ENCODE measurements around the gene FABP7.

The FABP7 gene

GRCh38 chr6:122760330-122760729 lies 19.2 kb upstream of the FABP7 start:
- DNase-seq = no peak

DNA sequence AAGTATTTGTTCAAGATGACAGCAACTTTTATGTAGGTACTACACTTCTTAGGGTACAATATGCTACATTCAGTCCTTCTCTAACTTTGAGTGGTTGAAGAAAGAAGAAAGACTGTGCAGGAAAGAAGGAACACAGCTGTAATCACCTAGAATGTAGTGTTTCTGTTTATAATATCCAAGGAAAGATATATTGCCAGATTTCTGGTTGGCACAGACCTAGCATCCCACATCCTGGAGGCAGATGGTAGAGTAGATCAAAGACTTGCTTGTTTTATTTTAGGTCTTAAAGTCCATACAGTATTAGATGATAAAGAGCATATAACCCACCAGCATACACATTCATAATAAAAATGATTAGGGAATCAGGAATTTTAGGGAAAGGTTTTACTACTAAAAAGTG lies 13.3 kb upstream of the FABP7 start:
- DNase-seq = no peak

DNA sequence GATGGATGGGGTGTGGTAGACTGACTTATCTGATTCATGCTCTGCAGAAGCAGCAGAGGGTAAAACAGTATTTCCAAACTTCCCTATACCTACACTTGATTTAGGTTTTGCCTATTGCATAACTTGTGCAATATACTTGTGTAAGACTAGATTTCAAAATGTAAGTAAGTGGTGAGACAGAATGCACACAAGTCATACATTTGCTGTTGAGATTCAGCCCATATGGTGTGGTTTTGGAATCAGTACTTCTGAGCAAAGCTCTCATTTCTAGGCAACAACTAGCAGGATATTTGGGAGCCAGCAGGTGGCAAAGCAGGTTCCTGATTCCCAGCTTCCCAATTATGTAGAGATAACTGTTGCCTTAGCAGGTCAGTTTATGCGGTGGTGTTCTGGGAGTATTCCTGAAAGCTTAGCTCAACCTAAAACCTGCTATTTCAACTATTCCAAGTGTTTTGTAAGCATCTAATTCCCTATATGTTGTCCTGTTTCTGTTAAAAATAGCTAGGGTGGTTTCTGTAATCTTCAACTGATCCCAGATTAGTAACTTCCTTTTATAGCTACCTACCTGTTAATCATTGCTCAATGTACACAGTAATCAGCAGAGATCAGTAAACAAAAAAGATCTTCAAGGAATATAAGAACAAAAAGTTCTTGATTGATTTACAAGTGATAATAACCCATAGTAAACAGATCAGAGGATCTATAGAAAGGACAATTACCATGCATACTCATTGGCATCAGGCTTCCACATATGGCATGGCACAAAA lies 8.5 kb upstream of the FABP7 start:
- DNase-seq = no peak

DNA sequence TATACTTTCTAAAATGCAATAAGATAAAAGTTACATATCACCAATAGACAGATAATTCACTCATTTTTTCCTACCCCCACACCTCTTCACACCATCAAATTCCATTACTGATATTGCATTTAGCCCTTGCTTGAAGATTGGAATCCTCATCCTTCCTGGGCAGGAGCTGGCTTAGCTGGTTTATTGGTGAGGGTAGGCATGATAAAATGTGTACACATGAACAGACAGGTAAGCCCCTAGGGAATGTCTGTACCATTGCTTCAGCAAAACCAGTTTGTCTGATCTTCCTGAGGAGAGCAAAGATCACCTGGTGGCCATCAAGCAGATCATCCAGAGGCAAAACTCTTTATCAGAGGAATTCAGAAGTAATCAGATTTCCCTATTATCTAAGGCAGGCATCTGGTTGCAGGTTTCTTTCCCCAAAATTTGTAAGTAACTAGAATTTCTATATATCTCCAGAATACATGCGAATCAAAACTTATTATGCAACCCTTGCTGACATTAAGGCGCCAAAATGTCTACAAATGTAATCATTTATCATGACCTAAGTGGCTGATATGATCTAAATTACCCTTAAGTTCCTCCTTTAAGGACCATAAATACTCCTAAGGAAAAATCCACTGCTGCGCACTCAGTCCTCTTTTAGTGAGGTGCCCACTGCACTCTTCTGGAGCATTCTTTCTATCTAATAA lies 6.6 kb upstream of the FABP7 start:
- DNase-seq = no peak

- no peak for DNase-seq
Observed at GRCh38 chr6:122775975-122776374, 3.5 kb upstream of the FABP7 start.

GRCh38 chr6:122778302-122778701 lies 1.2 kb upstream of the FABP7 start:
- DNase-seq = no peak

- no peak for DNase-seq
Observed at GRCh38 chr6:122778985-122779661, 393 bp upstream of the FABP7 start.

DNA sequence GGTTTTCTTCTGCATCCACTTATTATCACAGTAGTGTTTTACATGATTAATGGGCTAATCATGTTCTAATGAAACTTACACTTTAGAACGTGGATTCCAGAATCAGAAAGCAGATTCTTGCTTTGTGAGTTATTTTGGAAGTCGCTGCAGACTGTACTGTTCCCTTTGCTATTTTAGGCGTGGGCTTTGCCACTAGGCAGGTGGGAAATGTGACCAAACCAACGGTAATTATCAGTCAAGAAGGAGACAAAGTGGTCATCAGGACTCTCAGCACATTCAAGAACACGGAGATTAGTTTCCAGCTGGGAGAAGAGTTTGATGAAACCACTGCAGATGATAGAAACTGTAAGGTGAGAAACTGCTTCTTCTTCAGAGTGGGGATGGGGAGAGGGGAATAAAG lies 598 bp downstream of the FABP7 start:
- no peak for DNase-seq

- no peak for DNase-seq
Observed at GRCh38 chr6:122781716-122782115, 2.2 kb downstream of the FABP7 start.

DNA sequence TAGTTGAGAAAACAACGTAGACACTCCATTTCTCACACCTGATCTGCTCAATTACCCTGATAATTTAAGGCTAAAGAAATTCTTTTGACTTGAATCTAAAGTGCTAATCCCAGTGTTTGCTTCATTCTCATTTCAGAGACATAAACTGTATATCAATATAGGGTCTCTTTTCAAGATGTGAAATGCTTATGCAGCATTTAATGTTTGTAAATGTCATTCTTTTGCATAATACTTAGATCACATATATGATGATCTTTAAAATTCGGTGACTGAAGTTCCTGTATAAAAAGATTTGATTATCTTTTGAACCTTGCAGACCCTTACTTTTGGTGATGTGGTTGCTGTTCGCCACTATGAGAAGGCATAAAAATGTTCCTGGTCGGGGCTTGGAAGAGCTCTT lies 3.9 kb downstream of the FABP7 start:
- no peak for DNase-seq

GRCh38 chr6:122785891-122786290 lies 6.4 kb downstream of the FABP7 start:
- no peak for DNase-seq

DNA sequence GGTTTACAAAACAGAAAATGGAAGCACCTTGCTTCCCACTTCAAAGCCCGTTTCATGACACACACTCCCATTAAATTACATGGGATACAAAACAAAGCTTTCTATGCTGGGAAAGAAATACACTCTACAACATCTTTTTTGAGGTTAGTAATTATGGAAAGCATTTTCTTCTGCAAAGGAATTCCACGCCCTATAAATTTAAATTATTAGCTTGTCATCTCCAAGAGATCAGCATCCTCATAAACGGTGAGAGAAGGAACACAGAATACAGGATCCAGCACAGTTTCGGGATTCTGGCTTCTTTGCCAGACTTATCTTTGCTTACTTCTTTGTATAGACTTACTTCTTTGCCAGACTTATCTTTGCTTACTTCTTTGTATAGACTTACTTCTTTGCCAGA lies 8.2 kb downstream of the FABP7 start:
- DNase-seq = no peak

GRCh38 chr6:122788208-122788607 lies 8.7 kb downstream of the FABP7 start:
- no peak for DNase-seq

GRCh38 chr6:122788663-122789181 lies 9.2 kb downstream of the FABP7 start:
- no peak for DNase-seq

GRCh38 chr6:122789182-122790027 lies 9.9 kb downstream of the FABP7 start, which contains the start of gene SMPDL3A:
Gene SMPDL3A, plus strand, starts transcription at chr6:122789258. Its CDS starts 89 bp downstream, at chr6:122789347.
- DNase-seq = no peak

GRCh38 chr6:122790028-122790422 lies 10.5 kb downstream of the FABP7 start:
- DNase-seq = no peak

DNA sequence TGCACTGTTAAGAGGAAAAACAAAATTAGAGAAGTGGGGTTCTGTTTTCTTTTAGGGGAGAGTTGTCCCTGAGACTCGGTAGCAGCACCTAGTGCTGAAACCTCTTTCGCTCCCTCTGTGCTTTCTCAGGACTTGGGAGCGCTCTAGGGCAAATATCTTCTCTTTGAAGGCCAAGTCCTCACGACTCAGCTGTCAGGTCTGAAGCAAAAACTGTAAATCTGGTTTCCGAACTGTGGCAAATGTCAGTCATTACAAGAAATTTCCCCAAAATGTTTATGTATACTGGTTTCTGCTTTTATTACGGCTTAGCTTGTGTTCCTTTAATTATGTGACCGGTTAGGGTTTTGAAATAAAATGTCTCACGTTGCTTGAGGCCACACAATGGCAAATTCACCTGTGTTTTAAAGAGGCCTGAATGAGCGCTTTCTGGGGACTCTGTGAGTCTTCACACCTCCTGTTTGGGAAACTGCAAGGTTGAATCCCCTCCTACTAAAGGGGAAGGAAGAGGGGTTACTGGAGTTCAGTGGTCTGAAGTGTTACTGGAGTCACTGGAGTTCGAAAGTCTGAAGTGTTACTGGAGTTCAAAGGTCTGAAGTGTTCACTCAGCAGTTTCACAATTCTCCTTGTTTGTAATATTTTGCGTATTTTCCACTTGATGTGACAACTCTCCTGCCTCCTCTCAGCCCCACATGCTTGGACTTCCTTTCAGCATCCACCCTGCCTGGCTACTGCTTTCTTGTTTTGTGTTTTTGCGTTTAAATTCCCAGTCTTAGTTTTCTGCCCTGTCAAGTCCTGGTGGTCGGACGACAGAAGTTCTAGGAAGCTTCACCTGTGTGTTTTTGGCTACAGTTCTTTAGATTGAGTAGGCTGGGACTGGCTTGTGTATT lies 11.2 kb downstream of the FABP7 start:
- no peak for DNase-seq

DNA sequence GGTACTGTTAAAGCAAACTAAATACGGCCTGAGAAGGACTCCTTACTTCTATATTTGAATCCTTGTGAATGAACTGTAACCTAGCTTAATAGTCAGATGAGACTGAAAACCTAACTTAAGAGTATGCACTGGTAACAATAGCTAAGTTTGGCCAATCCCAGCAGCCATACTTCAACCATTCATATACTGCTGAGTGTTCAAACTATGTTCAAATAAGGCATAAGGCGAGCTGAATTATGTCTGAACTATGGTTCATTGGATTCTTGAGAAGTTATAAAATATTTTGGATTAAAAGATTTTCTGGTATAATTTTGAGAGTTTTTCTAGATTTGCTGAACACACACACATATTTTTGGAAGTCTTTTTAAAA lies 11.8 kb downstream of the FABP7 start:
- no peak for DNase-seq

GRCh38 chr6:122792766-122793165 lies 13.2 kb downstream of the FABP7 start:
- no peak for DNase-seq

DNA sequence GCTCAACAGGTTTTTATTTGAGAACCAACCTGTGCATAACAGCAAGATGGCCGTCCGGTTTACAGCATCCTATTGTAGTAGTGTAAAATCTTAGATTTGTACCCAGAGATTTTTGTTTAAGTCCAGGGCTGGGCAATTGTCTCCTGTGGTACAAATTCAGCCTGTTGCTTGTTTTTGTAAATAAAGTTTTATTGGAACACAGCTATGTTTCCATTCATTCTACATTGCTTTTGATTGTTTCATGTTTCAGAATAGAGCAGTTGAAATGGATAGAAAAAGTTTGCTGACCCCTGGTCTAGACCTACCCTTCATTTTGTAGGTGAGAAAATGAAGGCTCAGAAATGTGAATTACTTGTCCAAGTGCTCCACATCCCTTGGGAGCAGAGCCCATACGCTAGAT lies 18.0 kb downstream of the FABP7 start:
- no peak for DNase-seq

DNA sequence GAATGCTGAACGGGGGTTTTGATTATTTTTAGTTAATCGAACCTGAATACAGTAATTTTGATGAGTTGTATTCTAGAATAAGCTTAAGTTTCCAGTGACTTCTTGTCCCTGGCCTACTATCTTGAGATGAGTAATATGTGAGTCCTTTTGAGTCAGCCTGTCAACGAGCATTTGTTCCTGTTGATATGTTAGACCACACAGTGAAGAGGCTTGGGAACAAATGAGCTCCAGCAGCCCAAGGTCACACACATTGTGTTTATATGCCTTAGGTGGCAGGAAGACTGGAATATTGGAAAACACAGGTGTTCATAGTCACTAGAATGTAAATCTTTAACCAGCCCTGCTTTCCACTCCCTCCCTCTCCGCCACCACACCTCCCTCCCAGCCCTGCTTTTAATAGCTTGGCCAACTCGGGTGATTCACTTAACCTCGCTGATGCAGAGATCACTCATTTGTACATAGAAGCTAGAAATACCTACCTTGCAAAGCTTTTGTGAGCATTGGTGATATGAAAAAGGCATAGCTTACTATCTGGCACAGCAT lies 18.7 kb downstream of the FABP7 start:
- DNase-seq = no peak
